ENCODE data around the gene NR0B2.

NR0B2 gene

DNA sequence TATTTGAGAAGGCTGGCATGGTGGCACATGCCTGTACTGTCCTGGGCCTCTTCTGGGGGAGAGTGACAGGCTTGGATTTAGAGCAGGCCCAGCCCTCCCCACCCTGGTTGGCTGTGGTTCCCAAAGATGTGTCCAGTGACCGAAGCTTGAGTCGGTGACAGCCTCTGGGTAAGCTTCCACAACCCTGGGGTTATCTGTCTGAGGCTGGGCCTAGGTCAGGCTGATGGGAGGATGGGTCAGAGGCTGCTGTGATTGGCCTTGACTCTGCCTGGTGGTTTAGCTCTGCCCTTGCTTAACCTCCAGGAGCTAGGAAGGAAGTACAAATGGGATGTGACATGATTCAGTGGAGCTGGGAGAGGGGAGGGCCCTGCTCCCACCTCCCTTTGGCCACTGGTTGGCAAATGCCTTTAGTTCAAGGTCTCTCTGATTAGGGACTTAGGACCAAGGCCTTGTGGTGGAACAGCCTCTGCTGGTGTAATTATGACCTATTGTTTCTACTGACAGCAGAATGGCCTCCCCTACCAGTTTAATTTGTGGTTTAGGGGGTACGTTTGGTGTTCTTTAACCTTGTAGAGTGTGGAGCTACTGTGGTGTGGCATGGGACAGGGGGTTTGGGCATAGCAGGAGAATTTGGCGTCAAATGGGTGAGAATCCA, 24.4 kb upstream of the NR0B2 start:
- in situ Hi-C loops (cut with MboI; ENCODE audit: low sequenced_read_pairs): no loop called here

DNA sequence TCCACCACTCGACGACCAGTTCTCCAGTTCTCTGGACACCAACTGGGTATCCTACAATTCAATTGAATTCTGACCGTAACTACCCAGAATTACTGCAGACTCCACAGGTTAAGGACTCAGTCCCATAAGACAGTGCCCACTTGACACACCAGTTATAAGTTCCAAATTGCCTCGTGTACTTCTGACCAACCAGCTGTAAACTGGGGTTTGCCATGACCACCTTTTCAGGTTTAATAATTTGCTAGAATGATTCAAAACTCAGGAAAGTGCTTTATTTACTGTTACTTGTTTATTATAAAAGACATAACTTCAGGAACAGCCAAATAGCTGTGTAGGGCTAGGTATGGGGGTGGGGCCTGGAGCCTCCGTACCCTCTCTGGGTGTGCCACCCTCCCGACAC, 23.0 kb upstream of the NR0B2 start:
- in situ Hi-C loops (cut with MboI; ENCODE audit: low sequenced_read_pairs): no loop called here

DNA sequence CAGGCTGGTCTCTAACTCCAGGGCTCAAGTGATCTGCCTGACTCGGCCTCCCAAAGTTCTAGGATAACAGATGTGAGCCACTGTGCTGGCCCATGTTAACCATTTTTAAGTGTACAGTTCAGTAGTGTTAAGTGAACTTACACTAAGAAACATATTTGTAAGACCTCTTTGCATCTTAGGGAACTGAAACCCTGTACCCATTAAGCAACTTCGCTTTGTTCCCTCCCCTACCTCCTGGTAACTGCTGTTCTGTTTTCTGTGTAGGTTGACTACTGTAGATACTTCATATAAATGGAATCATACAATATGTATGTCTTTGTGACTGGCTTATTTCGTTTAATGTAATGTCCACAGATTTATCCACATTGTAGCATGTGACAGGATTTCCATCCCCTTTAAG, 18.8 kb upstream of the NR0B2 start:
- in situ Hi-C loops (cut with MboI; ENCODE audit: low sequenced_read_pairs): no loop called here

DNA sequence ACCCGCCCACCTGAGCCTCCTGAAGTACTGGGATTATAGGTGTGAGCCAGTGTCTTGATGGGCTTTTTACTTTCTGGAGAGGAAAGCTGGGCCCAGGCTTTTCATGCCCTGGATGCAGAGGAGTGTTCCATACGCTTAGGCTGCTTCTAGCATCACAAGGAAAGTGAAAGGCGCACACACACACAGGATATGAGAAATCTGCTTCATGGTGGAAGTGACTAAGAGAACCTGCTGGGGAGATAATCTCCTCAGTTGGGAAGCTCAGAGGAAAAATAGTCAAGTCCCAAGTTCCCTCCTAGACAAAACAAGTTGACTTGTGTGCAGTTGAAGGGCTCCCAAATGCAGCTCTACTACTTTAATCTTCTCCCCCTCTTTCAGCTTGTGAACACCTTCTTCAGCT, 9.9 kb upstream of the NR0B2 start:
- in situ Hi-C loops (cut with MboI; ENCODE audit: low sequenced_read_pairs): no loop called here

DNA sequence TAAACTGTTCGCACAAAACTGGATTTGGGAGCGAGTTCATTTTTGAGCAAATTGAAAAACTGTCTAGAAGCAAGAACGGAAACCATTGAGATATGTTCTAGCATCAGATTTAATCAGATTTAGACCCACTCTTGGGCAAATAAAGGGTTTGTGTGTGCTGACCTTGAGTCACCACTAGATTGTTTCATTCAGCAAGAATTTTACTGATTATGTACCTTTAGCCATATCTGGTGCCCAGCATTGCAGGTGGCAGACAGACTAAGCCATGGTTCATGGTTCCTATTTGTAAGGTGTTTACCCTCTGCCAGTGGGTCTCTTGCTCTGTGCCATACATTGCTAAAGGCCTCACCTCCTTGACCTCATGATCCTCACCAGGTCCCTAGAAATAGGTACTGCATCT, 9.1 kb upstream of the NR0B2 start:
- in situ Hi-C loops (cut with MboI; ENCODE audit: low sequenced_read_pairs): no loop called here

DNA sequence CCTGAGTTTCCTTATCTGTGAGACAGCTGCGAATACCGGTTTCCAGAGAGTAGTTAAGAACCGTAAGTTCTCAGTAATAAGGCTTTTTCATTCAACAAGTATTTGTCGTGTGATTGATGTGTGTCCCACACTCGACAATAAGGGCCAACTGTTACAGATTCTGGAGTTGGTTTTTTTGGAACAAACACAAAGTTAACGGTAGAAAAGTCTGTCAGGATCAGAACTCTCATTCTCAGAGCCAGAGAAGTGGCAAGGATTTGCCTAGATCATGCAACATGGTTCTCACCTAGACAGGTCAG, 8.6 kb upstream of the NR0B2 start:
- in situ Hi-C loops (cut with MboI; ENCODE audit: low sequenced_read_pairs): no loop called here

DNA sequence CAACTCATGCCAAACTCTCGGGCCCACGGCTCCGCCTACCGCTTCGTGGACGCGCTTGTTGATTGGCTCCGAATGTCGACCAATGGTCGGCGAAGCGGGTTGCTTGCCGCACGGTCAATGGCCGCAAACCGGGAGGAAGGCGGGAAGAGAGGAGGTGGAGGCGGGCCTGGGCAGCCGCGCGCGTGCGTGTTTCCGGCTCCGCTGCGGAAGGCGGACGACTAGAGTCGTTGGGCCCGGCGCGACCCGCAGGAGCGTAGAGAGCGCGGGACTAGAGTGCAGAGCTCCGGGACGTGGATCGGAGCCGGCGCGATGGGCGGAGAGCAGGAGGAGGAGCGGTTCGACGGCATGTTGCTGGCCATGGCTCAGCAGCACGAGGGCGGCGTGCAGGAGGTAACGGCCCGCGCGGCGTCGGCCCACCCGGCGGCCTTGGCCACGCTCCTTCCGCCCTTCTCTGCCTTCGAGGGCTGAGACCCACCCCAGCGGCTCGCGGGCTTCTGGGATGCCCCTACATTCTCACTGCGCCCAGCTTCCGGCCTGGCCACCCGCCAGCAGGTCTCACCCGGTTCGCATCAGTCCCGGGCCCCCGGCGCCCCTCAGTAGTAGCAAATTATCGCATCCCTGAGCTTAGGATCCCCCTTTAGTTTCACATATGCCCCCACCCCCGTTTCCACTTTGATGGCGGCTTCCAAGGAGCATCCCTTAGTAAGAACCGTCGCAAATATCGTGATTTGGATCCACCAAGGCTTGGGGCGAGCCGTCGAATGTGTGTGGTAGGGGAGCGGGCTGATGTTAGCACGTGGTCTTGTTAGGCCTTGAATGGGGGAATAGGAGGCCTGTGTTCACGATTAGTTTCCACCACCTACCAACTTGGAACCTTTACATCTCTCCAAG, 8.0 kb upstream of the NR0B2 start, which contains the start of gene NUDC:
TSS of gene NUDC (plus strand) at position 204 of the 891 bp plus-strand sequence. CDS start at position 310, 106 bp downstream.
- in situ Hi-C loops (cut with MboI; ENCODE audit: low sequenced_read_pairs): no loop called here

DNA sequence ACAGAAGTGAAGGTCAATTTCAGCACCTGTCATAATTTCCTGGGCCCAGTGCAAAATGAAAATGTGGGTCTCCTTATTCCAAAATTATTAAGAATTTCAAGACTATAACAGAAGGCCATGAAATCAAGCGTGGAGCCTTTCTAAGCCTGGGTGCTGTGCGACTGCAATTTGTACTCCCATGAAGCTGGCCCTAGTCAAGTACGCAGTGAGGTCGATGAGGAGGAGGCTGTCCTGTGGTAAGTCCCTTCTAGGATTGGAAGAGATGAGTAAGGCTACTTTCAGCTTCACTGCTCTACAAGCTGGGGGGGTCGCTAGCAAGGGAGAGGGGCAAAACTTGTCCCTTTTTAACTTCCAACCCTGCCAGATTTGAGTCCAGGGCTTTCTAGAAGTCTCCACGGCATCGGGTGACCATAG, 7.4 kb upstream of the NR0B2 start:
- in situ Hi-C loops (cut with MboI; ENCODE audit: low sequenced_read_pairs): no loop called here

DNA sequence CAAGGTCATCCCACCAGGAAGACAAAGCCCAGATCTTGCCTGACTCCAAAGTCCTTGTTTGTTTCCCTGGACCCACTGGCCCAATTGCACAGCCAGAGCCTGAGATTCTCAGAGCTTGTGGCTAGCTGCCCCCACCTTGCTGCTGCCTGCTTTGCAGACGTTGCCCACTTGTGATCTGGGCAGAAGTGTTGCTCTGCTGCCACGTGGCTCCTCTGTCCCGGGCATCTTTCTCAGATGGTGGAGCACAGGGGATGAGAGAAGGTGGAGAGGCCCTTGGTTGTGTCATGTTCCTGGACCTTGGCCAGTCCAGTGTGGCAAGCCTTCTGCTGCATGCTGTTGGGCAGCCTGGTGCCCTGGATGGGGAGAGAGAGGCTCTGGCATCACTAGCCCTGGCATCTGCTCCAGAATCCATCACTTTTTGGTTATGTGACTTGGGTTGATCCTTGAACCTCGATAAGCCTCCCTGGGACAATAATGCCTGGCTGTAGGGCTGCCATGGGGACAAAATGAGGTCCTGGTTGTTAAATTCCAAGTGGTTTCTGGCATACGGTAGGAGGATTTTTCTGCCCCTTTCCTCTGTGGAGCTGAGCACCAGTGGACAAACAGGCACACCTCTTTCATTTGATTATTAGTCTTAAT, 1.5 kb upstream of the NR0B2 start:
- in situ Hi-C loops (cut with MboI; ENCODE audit: low sequenced_read_pairs): no loop called here

DNA sequence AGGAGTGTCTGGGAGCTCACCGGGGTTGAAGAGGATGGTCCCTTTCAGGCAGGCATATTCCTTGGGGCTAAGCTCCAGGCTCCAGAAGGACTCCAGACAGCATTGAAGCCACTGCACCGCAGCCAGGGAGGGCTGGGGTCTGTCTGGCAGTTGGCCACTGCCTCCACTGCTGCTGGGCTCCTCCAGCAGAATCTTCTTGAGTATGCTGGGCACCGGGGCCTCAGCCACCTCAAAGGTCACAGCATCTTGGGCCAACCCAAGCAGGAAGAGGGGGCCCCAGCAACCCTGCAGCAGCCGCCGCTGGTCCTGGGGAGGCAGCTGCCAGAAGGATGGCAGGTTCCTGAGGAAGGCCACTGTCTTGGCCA, 404 bp downstream of the NR0B2 start:
- in situ Hi-C loops (cut with MboI; ENCODE audit: low sequenced_read_pairs): no loop called here

DNA sequence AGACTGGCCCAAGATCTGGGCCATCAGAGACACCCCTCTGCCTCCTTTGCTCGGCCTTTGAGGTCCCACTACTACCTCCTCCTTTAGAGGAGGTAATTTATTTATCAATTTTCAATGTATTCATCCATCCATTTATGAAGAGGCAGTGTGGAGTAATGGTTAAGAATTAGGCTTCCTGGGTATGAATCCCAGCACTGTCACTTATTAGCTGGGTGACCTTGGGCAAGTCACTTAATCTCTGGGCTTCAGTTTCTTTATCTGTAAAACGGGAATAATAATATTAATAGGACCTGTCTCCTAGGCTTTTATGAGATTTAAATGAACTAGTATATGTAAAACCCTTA, 1.7 kb downstream of the NR0B2 start:
- in situ Hi-C loops (cut with MboI; ENCODE audit: low sequenced_read_pairs): no loop called here

DNA sequence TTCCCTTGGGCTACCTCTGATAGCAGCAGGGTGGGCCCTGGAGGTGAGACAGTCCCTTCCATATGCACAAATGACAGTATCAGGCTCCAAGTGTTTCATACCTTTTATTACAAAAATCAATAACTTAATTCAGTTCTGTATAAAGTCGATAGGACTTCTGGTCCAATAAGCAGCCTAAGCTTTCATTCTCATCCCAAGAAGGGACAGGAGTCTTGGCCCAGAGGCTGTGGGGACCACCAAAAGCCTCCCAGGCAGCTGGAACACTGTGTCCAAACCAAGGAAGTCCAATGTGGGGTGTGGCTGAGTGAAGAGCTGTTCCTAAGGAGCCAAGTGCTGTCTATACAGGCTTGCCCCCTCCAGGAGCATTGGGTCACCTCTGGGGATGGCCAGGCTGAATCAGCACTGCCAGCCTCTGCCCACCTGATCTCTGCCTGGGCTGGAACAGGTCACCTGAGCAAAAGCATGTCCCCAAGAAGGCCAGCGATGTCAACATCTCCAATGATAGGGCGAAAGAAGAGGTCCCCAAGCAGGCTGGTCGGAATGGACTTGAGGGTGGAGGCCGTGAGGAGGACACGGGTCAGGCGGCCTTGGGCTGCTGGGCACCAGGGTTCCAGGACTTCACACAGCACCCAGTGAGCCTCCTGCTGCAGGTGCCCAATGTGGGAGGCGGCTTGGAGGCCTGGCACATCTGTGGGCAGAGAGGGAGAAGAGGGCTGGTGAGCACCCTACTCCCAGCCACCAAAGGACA, 2.2 kb downstream of the NR0B2 start:
- in situ Hi-C loops (cut with MboI; ENCODE audit: low sequenced_read_pairs): no loop called here

DNA sequence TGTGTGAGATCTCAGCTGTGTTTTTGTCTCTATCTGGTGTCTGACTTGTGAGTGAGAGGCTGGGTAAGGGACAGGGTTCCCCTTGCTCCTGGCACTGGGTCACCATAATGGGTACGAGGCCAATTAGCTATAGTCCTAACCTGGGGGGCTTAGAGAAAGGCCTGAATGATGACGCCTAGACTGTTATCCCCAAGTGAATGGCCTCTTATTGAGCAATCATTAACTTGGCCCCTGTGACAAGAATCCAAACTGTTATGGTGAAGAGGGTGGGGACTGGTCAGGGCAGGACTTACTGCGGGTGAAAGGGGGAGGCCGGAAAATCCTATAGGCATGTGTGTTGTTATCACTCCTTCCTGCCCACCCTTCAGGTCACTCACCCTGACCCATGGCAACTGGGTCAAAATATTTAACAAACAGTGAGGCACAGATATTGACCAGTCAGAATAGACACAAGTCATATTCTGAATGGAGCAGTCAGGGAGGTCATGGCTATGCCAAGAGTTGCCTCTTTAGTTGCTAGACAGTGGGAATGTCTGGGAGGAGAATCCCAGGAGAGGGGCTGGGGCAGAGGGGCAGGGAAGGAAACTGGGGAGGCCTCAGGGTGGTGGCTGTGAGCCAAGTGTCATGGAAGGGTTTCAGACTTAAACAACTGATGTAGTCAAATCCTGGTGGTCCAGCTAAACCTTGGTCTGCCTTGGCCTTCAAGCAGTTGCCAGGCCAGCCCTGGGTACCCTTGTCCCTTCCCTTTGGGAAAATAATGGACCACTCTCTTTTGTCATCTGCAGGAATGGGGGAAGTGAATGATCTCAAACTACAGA, 3.2 kb downstream of the NR0B2 start:
- in situ Hi-C loops (cut with MboI; ENCODE audit: low sequenced_read_pairs): no loop called here

DNA sequence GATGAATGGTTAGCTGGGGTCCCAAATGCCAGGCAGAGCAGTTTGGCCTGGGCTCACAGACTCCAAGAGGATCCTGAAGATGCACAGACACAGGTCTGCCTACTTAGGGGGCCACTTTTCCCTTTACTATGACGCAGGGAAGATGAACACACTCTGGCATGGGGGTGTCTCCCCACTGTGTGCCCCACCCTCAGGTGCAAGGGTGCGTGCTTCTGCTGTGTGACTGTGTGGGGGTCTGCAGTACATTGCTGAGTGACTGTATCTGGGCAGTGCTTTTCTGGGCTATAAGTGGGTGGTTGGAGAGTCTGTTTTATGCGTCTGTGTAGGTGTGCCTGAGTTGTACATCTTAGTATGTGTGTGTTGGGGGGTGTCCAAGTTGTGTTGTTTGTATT, 3.8 kb downstream of the NR0B2 start:
- in situ Hi-C loops (cut with MboI; ENCODE audit: low sequenced_read_pairs): no loop called here

DNA sequence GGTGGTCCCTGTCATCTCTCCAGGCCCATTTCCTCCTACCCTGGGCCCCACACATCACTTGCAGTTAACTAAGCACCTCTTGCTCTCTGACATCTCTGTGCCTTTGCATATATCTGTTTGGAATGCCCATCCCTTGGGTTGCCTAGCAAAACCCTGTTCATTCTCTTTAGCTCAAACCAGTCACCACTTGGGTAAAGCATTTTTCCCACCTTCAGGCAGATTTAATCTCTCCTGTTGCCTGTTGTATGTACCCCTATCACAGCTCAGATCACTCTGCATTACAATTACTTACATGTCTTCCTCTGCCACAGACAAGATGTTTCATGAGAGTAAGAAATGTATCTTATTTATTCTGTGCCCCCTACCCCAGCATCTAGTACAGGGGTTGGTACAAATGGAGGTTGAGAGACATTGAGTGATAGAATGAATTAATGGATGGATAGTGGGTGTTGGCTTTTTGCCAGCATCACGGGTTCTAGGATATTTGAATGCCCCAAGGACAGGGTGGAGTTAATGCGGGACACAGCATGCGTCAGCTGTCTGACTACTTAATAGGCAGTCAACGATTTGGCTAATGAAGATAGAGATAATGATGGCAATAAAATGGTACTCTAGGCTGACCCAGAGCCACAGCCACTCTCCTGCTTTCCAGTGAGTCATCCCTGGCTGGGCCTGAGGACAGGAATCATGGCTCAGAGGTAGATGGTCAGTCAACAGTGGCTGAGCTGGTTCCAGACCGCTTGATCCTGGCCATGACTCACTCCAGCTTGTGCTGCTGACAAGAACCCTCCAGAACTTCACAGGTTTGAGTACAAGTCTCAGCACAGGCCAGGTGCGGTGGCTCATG, 6.5 kb downstream of the NR0B2 start:
- in situ Hi-C loops (cut with MboI; ENCODE audit: low sequenced_read_pairs): no loop called here

DNA sequence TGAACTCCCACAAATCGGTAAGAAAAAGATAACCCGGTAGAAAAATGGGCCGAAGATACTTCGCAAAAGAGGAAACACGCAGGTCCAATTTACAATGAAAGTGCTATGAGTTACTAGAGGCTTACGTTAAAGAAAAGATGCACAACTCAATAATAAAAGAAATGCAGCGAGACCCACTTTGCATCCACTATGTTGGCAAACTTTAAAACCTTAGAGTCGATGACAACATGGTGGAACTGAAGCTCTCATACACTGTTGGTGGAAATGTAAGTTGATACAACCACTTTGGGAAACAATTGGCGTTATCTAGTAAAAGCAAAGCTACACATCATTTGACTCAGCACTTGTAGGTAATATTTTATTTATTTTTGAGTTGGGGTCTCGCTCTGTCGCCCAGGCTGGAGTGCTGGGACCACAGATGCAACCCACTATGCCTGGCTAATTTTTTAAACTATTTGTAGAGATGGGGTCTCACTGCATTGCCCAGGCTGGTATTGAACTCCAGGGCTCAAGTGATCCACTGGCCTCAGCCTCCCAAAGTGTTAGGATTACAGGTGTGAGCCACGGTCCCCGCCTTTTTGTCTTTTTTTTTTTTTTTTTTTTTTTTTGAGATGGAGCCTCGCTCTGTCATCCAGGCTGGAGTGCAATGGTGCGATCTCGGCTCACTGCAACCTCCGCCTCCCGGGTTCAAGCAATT, 12.8 kb downstream of the NR0B2 start:
- in situ Hi-C loops (cut with MboI; ENCODE audit: low sequenced_read_pairs): no loop called here

DNA sequence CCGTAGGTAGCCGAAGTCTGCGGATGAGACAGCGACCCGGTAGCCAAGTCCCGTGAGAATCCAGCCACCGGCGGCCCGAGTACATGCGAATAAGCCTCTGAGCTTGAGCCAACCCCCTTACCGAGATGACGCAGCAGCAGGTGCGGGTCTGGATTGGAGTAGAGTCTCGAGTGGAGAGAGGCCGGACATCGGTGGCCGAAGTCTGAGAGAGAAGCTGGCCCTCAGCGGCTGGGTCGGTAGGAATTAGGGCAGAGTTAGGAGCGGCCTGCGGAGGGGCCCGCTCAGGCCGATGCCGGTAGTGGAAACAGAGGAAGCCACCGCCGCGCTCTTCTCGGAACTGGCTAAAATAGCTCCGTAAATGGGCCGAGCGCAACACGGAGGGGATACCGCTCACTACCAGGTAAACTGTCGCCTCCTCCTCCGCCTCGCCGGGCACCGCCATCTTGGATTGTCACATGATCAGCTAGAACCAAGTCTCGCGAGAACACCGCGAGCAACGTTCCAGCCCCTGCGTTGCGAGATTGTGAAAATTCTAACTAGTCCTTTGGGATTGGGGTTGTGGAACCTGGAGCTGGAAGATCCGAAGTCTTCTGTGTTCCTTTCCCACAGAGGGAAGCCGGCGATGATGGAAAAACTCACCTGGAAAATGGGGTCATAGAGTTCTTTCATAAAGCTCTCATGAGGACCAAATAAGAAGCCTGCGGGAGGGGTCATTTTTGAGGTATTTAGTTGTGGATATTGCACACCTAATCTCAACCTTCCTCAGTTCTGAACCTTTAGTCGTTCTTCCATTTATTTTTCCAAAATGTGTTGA, 13.6 kb downstream of the NR0B2 start, which contains the start of gene GPATCH3:
TSS of gene GPATCH3 (minus strand) at position 467 of the 814 bp plus-strand sequence. CDS start at position 442, 25 bp downstream.
- in situ Hi-C loops (cut with MboI; ENCODE audit: low sequenced_read_pairs): no loop called here

DNA sequence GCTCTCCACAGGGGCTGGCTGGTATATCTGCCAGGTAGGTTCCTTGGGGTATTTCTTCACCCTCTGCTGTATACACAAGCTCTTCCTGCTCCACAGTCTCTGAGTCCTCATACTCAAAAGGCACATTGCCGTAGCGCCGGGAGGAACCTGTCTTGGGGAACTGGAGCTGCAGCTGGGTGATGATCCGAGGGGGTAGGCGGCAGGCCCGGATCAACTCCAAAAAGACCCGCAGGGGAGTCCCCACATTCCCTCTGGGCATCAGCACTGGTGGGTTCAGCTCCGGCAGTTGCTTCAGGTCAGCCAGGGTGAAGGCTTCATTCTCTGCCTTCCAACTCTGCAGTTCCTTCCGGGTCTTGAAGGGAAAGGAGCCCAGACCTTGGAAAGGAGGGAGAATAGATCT, 16.4 kb downstream of the NR0B2 start:
- in situ Hi-C loops (cut with MboI; ENCODE audit: low sequenced_read_pairs): no loop called here
